BLaER1 (cell line): ENCODE results near the gene ZNF746.
"Not testable (repeated sequence)": the region's sequence is repeated elsewhere in the genome, so short reads cannot be mapped to it uniquely, and the experiment has no call there.

Experiments used
- H3K27ac ChIP-seq: shearing (Covaris generic); formaldehyde crosslinking; 2 replicates; pipeline ENCODE4 v1.8.1; 2022
- H3K27me3 ChIP-seq: shearing (Covaris generic); formaldehyde crosslinking; 2 replicates; pipeline ENCODE4 v1.8.1; 2022
- H3K36me3 ChIP-seq: shearing (Covaris generic); formaldehyde crosslinking; 2 replicates; pipeline ENCODE4 v1.8.1; 2022
- H3K4me1 ChIP-seq: shearing (Covaris generic); formaldehyde crosslinking; 2 replicates; pipeline ENCODE4 v1.8.1; 2022
- H3K4me2 ChIP-seq: shearing (Covaris generic); formaldehyde crosslinking; 2 replicates; pipeline ENCODE4 v1.8.1; 2022
- H3K4me3 ChIP-seq: shearing (Covaris generic); formaldehyde crosslinking; 2 replicates; pipeline ENCODE4 v1.8.1; 2022
- H3K9ac ChIP-seq: shearing (Covaris generic); formaldehyde crosslinking; 2 replicates; pipeline ENCODE4 v1.8.1; 2022
- H3K9me3 ChIP-seq: shearing (Covaris generic); formaldehyde crosslinking; 2 replicates; pipeline ENCODE4 v1.8.1; 2022
- H4K20me1 ChIP-seq: shearing (Covaris generic); formaldehyde crosslinking; 2 replicates; pipeline ENCODE4 v1.8.1; 2022
- Cebpa-rat ChIP-seq: shearing (Covaris generic); IDR thresholded peaks from 2 replicates; pipeline ENCODE4 v1.8.1; 2022

The ZNF746 gene

DNA sequence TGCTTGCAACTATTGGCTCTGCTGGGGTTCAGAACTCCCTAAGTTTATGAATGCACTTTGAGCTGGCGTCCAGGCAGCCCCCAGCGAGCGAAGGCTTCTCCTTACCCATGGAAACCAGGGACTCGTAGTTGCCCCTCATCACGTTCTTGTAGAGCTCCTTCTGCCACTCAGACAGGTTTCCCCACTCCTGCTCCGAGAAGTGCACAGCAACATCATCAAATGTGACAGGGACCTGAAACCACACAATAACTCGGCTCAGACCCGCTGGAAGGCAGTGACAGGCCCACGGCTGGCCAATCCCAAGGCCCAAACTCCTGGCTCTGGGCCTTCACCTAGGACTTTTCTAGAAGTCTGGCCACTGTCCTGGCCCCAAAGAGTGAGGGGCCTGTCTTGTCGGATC, 43.6 kb downstream of the ZNF746 start:
- TF ChIP-seq Cebpa-rat = no peak
- no peak overlapping the region for H3K27ac ChIP-seq
- peaks cover 13% of the 10 kb centered on the region for H3K4me1 ChIP-seq
- no peaks in the 10 kb centered on the region for H3K9me3 ChIP-seq
- peaks cover 79% of the 10 kb centered on the region for H3K36me3 ChIP-seq
- no peak overlapping the region for H3K4me2 ChIP-seq
- H3K4me3 ChIP-seq = no peak overlapping the region
- H3K9ac ChIP-seq = no peak overlapping the region
- no peaks in the 10 kb centered on the region for H3K27me3 ChIP-seq
- peaks cover 57% of the 10 kb centered on the region for H4K20me1 ChIP-seq

GRCh38 chr7:149450821-149451220, 46.8 kb downstream of the ZNF746 start:
- H3K27ac ChIP-seq = no peak overlapping the region
- H3K27me3 ChIP-seq = no peaks in the 10 kb centered on the region
- no peak overlapping the region for H3K4me2 ChIP-seq
- H3K9me3 ChIP-seq = no peaks in the 10 kb centered on the region
- peaks cover 91% of the 10 kb centered on the region for H3K36me3 ChIP-seq
- no peak overlapping the region for H3K4me3 ChIP-seq
- H4K20me1 ChIP-seq = peaks cover 30% of the 10 kb centered on the region
- H3K9ac ChIP-seq = no peak overlapping the region
- TF ChIP-seq Cebpa-rat = no peak
- no peaks in the 10 kb centered on the region for H3K4me1 ChIP-seq

GRCh38 chr7:149449897-149450296, 47.7 kb downstream of the ZNF746 start:
- H3K27me3 ChIP-seq = no peaks in the 10 kb centered on the region
- no peaks in the 10 kb centered on the region for H3K4me1 ChIP-seq
- H3K4me2 ChIP-seq = no peak overlapping the region
- H3K36me3 ChIP-seq = peaks cover 89% of the 10 kb centered on the region
- no peak overlapping the region for H3K27ac ChIP-seq
- H4K20me1 ChIP-seq = peaks cover 32% of the 10 kb centered on the region
- no peak overlapping the region for H3K9ac ChIP-seq
- no peak overlapping the region for H3K4me3 ChIP-seq
- H3K9me3 ChIP-seq = no peaks in the 10 kb centered on the region
- no peak for TF ChIP-seq Cebpa-rat

DNA sequence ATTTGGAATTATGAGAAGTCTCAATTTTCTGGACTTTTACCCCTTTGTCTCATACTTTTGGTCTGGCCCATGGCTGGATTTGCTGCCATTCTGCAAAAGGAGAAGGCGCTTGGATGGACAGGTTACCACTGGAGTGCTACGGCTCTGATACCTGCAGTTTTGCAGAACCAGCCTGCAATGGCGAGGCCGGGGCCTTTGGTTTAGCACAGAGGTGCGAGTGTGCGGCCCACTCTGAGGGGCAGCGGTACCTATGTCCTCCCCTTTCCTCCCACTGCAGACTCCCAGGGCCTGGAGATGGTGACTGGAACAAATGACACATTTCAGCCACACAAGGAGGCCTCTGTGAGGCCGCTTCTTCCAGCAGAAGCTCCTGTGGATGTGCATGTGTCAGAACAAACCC, 48.6 kb downstream of the ZNF746 start:
- Histone ChIP-seq H4K20me1 (peaks cover 23% of the 10 kb centered on the region; the same call in 1 of the 2 replicates), H3K9ac (no peak overlapping the region), H3K9me3 (no peaks in the 10 kb centered on the region), H3K4me1 (no peaks in the 10 kb centered on the region), H3K27ac (no peak overlapping the region), H3K4me3 (no peak overlapping the region), H3K36me3 (peaks cover 89% of the 10 kb centered on the region), H3K27me3 (no peaks in the 10 kb centered on the region), H3K4me2 (no peak overlapping the region)
- no peak for TF ChIP-seq Cebpa-rat

DNA sequence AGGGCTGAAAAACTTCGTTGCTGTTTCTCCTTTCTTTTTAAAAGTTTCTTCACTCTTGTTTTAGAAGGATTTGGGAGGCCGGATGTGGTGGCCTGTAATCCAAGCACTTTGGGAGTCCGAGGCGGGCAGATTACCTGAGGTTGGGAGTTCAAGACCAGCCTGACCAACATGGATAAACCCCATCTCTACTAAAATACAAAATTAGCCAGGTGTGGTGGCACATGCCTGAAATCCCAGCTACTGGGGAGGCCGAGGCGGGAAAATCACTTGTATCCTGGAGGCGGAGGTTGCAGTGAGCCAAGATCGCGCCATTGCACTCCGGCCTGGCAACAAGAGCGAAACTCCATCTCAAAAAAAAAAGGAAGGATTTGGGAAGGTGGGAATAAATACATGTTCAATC, 51.6 kb downstream of the ZNF746 start:
- H3K27me3 ChIP-seq, H3K9ac ChIP-seq, H3K9me3 ChIP-seq, H3K4me2 ChIP-seq, H3K4me3 ChIP-seq, H3K4me1 ChIP-seq, H3K27ac ChIP-seq: not testable (repeated sequence)
- Histone ChIP-seq H4K20me1 (0 out of 2 replicates have a peak, but pooled peaks cover 12% of the 10 kb centered on the region), H3K36me3 (peaks cover 86% of the 10 kb centered on the region)

DNA sequence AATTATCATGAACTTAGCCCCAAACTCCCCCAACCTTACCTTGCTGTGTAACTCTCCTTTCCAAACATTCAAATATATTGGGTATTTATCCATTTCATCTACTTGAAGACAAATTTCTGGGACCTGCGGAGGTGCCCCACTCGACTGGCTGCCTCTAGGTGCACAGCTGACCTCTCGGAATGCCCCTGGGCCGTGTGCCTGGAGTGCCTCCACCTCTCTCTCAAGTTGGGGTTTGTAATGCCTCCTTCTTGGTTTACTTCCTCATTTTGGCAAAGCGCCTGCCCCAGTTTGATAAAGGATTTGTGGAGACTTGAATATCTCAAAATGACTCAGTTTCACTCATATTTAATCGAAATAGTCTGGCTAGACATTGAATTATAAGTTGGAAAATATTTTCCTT, 53.3 kb downstream of the ZNF746 start:
- H3K9me3 ChIP-seq = no peaks in the 10 kb centered on the region
- no peak for TF ChIP-seq Cebpa-rat
- H3K4me3 ChIP-seq = no peak overlapping the region
- no peaks in the 10 kb centered on the region for H3K4me1 ChIP-seq
- H3K27ac ChIP-seq = no peak overlapping the region
- H3K4me2 ChIP-seq = no peak overlapping the region
- peaks cover 80% of the 10 kb centered on the region for H3K36me3 ChIP-seq
- H4K20me1 ChIP-seq = 0 out of 2 replicates have a peak, but pooled peaks cover 12% of the 10 kb centered on the region
- no peaks in the 10 kb centered on the region for H3K27me3 ChIP-seq
- H3K9ac ChIP-seq = no peak overlapping the region

DNA sequence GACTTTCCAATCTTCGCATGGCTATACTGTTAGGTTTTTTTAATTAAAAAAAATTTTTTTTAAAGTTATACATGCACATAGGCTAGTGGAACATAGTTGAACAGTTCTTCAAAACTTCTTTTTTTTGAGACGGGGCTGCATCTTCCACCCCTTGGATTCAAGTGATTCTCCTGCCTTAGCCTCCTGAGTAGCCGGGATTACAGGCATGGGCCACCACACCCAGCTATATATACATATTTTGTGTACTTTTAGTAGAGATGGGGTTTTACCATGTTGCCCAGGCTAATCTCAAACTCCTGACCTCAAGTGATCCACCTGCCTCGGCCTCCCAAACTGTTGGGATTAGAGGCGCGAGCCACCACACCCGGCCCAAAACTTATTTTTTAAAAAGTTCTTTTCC, 54.1 kb downstream of the ZNF746 start:
- H3K4me2 ChIP-seq = no peak overlapping the region
- H3K9ac ChIP-seq = no peak overlapping the region
- H3K27ac ChIP-seq = no peak overlapping the region
- no peaks in the 10 kb centered on the region for H3K4me1 ChIP-seq
- H3K27me3 ChIP-seq = no peaks in the 10 kb centered on the region
- no peaks in the 10 kb centered on the region for H3K9me3 ChIP-seq
- 0 out of 2 replicates have a peak, but pooled peaks cover 7% of the 10 kb centered on the region for H4K20me1 ChIP-seq
- no peak overlapping the region for H3K4me3 ChIP-seq
- TF ChIP-seq Cebpa-rat = no peak
- H3K36me3 ChIP-seq = peaks cover 79% of the 10 kb centered on the region

DNA sequence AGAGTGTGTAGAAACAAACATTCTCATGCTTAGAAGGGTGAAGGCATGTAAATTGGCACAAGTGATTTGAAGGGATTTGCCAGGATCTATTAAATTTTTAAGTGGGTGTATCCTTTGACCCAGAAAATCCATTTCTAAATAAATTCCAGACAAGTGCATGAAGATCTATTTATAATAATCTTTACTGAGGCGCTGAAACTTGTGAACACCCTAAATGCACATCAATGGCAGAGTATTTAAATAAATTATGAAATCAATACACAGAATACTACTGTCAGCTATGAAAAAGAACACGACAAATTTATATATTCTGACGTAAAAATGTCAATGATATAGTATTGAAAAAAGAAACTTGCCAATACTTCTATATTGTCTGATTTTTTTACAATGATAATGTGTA, 54.7 kb downstream of the ZNF746 start:
- Histone ChIP-seq H3K27ac (no peak overlapping the region), H3K4me2 (no peak overlapping the region), H3K9ac (no peak overlapping the region), H3K36me3 (peaks cover 81% of the 10 kb centered on the region), H3K4me1 (no peaks in the 10 kb centered on the region), H3K4me3 (no peak overlapping the region), H3K9me3 (no peaks in the 10 kb centered on the region), H4K20me1 (0 out of 2 replicates have a peak, but pooled peaks cover 7% of the 10 kb centered on the region), H3K27me3 (no peaks in the 10 kb centered on the region)
- TF ChIP-seq Cebpa-rat = no peak

DNA sequence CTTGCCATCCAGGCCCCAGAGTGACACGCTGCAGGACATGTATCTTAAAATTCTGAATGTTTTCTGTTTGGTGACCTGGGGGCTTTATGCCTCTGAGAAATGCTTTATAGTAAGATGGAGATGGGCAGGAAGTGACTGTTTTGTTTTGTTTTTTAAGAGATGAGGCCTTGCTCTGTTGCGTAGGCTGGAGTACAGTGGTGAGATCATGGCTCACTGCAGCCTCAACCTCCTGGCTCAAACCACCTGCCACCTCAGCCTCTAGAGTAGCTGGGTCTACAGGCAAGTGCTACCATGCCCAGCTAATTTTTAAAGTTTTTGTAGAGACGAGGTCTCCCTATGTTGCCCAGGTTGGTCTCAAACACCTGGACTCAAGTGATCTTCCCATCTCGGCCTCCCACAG, 57.4 kb downstream of the ZNF746 start:
- Histone ChIP-seq H3K4me1 (peaks cover 11% of the 10 kb centered on the region; the same call in 1 of the 2 replicates), H3K36me3 (peaks cover 80% of the 10 kb centered on the region)

GRCh38 chr7:149436358-149436757, 61.3 kb downstream of the ZNF746 start:
- H3K4me2 ChIP-seq = no peak overlapping the region
- peaks cover 92% of the 10 kb centered on the region for H3K36me3 ChIP-seq
- H4K20me1 ChIP-seq = no peaks in the 10 kb centered on the region
- TF ChIP-seq Cebpa-rat = no peak
- H3K4me1 ChIP-seq = peaks cover 11% of the 10 kb centered on the region; the same call in 1 of the 2 replicates
- H3K9me3 ChIP-seq = peaks cover 14% of the 10 kb centered on the region
- H3K27ac ChIP-seq = 0 out of 2 replicates have a peak overlapping the region, but pooled peaks have one; percentile 22
- no peaks in the 10 kb centered on the region for H3K27me3 ChIP-seq
- no peak overlapping the region for H3K9ac ChIP-seq
- H3K4me3 ChIP-seq = no peak overlapping the region

More for the DNA sequence above, 57.4 kb downstream of the ZNF746 start:
- no peak for TF ChIP-seq Cebpa-rat
- Histone ChIP-seq H3K4me3 (no peak overlapping the region), H3K9ac (no peak overlapping the region), H3K9me3 (no peaks in the 10 kb centered on the region), H4K20me1 (0 out of 2 replicates have a peak, but pooled peaks cover 1% of the 10 kb centered on the region), H3K27me3 (no peaks in the 10 kb centered on the region), H3K27ac (no peak overlapping the region), H3K4me2 (no peak overlapping the region)

DNA sequence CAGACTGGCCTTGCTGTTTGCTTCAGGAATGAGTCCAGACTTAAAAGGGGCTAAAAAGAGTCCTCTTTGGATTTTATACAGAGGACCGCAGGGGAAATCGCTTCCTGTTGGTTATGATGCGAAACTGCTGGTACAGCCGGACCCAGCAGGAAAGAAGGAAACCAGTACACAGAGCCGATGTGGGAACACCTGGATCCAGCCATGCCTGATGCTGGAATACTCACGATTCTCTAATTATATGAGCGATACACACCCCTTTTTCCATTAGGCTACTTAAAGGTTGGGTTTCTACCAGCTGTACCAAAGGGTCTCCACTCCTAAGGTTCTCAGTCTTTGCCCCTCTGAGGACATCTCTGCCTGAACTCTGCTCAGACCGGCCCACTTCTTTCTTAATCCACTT, 64.5 kb downstream of the ZNF746 start:
- Histone ChIP-seq H4K20me1 (no peaks in the 10 kb centered on the region), H3K4me1 (peaks cover 11% of the 10 kb centered on the region; the same call in 1 of the 2 replicates), H3K9ac (no peak overlapping the region), H3K4me2 (no peak overlapping the region), H3K36me3 (peaks cover 97% of the 10 kb centered on the region), H3K4me3 (no peak overlapping the region), H3K27ac (no peak overlapping the region), H3K9me3 (peaks cover 14% of the 10 kb centered on the region), H3K27me3 (no peaks in the 10 kb centered on the region)
- TF ChIP-seq Cebpa-rat = no peak
